GM23338 (cell line): Measurements from ENCODE around the gene PRUNE2. TPM values are rescaled to one million over a fixed set of nuclear protein-coding genes. Genes with fewer than 3 reads are reported as not detected.

Source experiments
- ATAC-seq: fragments of 200-7000 bp; cut with Tn5 transposase; 3 replicates; pipeline ENCODE4 v1.9.1; 2020
- DNase-seq: peaks from one replicate; pipeline ENCODE4 v3.0.0-alpha.2; 2015; ENCODE audit warnings: low spot score
- H2AFZ ChIP-seq: fragments of 200-600 bp; sonication (generic); 2 replicates; pipeline ENCODE4 v1.8.0; 2016; ENCODE audit warnings: antibody characterized with exemption, mild to moderate bottlenecking, moderate library complexity
- H3F3A ChIP-seq: fragments of 200-600 bp; sonication (generic); replicated peaks from 2 replicates; pipeline ENCODE4 v1.8.0; 2017; ENCODE audit warnings: antibody characterized with exemption, mixed run types, low read depth
- H3K27ac ChIP-seq: fragments of 200-600 bp; sonication (generic); 2 replicates; pipeline ENCODE4 v1.6.1; 2016; ENCODE audit warnings: low read depth
- H3K27me3 ChIP-seq: fragments of 200-600 bp; sonication (generic); 2 replicates; pipeline ENCODE4 v1.8.0; 2016; ENCODE audit warnings: mild to moderate bottlenecking, mixed run types, moderate library complexity; ENCODE audit not compliant: insufficient read depth
- H3K36me3 ChIP-seq: fragments of 200-600 bp; sonication (generic); 2 replicates; pipeline ENCODE4 v1.8.0; 2016; ENCODE audit warnings: mild to moderate bottlenecking; ENCODE audit not compliant: insufficient read depth
- H3K4me1 ChIP-seq: fragments of 200-600 bp; sonication (generic); 2 replicates; pipeline ENCODE4 v1.8.0; 2016; ENCODE audit warnings: mild to moderate bottlenecking, moderate library complexity; ENCODE audit not compliant: insufficient read depth
- H3K4me2 ChIP-seq: fragments of 200-600 bp; sonication (generic); 2 replicates; pipeline ENCODE4 v1.7.1; 2017; ENCODE audit warnings: mixed run types
- H3K4me3 ChIP-seq: fragments of 200-600 bp; sonication (generic); 2 replicates; pipeline ENCODE4 v1.6.1; 2016; ENCODE audit warnings: mixed run types
- H3K79me2 ChIP-seq: fragments of 200-600 bp; sonication (generic); replicated peaks from 2 replicates; pipeline ENCODE4 v1.8.0; 2017; ENCODE audit warnings: mild to moderate bottlenecking; ENCODE audit not compliant: insufficient read depth
- H3K9me2 ChIP-seq: fragments of 200-600 bp; sonication (generic); 2 replicates; pipeline ENCODE4 v1.8.0; 2017; ENCODE audit not compliant: insufficient read depth
- H4K20me1 ChIP-seq: fragments of 200-600 bp; sonication (generic); replicated peaks from 2 replicates; pipeline ENCODE4 v1.8.0; 2017; ENCODE audit warnings: mild to moderate bottlenecking; ENCODE audit not compliant: insufficient read depth
- H3K27ac Mint-ChIP-seq: 2 replicates; pipeline ENCODE4 v1.8.0; 2020; ENCODE audit warnings: inconsistent platforms, mild to moderate bottlenecking, moderate library complexity, mixed read lengths
- H3K27me3 Mint-ChIP-seq: 3 replicates; pipeline ENCODE4 v1.8.0; 2022; ENCODE audit warnings: low read depth, mild to moderate bottlenecking, moderate library complexity, mixed read lengths, inconsistent platforms; ENCODE audit not compliant: insufficient read depth, poor library complexity
- H3K36me3 Mint-ChIP-seq: 3 replicates; pipeline ENCODE4 v1.8.0; 2021; ENCODE audit warnings: low read depth, mild to moderate bottlenecking, inconsistent platforms, moderate library complexity, mixed read lengths
- H3K4me1 Mint-ChIP-seq: 3 replicates; pipeline ENCODE4 v1.8.0; 2020; ENCODE audit warnings: mild to moderate bottlenecking, inconsistent platforms, mixed read lengths
- H3K4me3 Mint-ChIP-seq: 3 replicates; pipeline ENCODE4 v1.8.0; 2021; ENCODE audit warnings: moderate library complexity, mild to moderate bottlenecking, inconsistent platforms, mixed read lengths
- H3K9me3 Mint-ChIP-seq: 3 replicates; pipeline ENCODE4 v1.8.0; 2020; ENCODE audit warnings: moderate library complexity, mild to moderate bottlenecking, inconsistent platforms, mixed read lengths
- CREB1 ChIP-seq: fragments of 250-450 bp; sonication (Bioruptor Pico); IDR thresholded peaks from 2 replicates; pipeline ENCODE4 v1.5.0; 2020; ENCODE audit warnings: low read depth, mild to moderate bottlenecking, moderate library complexity
- CTCF ChIP-seq, 2 experiments: fragments of 200-600 bp in 1 of 2; sonication (generic) in 1 of 2; conservative IDR thresholded peaks; 2 replicates each; pipeline versions ENCODE4 v1.5.1 to v1.6.1; 2016 to 2017; ENCODE audit warnings: antibody characterized with exemption in 2 of 2, low read depth in 2 of 2, mild to moderate bottlenecking in 2 of 2, moderate library complexity in 1 of 2
- EZH2 ChIP-seq: fragments of 200-600 bp; sonication (generic); IDR thresholded peaks from one replicate; pipeline ENCODE4 v1.8.0; 2017; ENCODE audit warnings: antibody characterized with exemption, mild to moderate bottlenecking, low read depth; ENCODE audit not compliant: unreplicated experiment
- EZH2phosphoT487 ChIP-seq: fragments of 200-600 bp; sonication (generic); IDR thresholded peaks from one replicate; pipeline ENCODE4 v1.8.1; 2018; ENCODE audit warnings: antibody characterized with exemption; ENCODE audit not compliant: unreplicated experiment
- NANOG ChIP-seq: IDR thresholded peaks from 2 replicates; pipeline ENCODE4 v1.6.1; 2016; ENCODE audit warnings: antibody characterized with exemption, borderline replicate concordance
- POLR2AphosphoS5 ChIP-seq: IDR thresholded peaks from 2 replicates; pipeline ENCODE4 v1.6.1; 2016; ENCODE audit warnings: antibody characterized with exemption, low read depth
- REST ChIP-seq: IDR thresholded peaks from one replicate; pipeline ENCODE4 v1.6.1; 2018; ENCODE audit warnings: antibody characterized with exemption; ENCODE audit not compliant: unreplicated experiment
- STAT1 ChIP-seq: IDR thresholded peaks from one replicate; pipeline ENCODE4 v1.6.1; 2016; ENCODE audit warnings: antibody characterized with exemption; ENCODE audit not compliant: unreplicated experiment
- ZNF114 ChIP-seq: fragments of 250-450 bp; sonication (Bioruptor Pico); IDR thresholded peaks from 2 replicates; pipeline ENCODE4 v1.5.0; 2020; ENCODE audit warnings: mild to moderate bottlenecking, moderate library complexity
- ZNF331 ChIP-seq: fragments of 250-450 bp; sonication (Bioruptor Pico); IDR thresholded peaks from 2 replicates; pipeline ENCODE4 v1.5.0; 2020; ENCODE audit warnings: low read depth, mild to moderate bottlenecking, moderate library complexity
- polyA plus RNA-seq: library from polyadenylated mRNA; unstranded; fragments of >200 nt; fragmentation: Nextera tagmentation; extraction: Ambion mirVana; gene quantifications from 2 replicates; pipeline ENCODE4 v1.2.1, GENCODE V29; 2016
- total RNA-seq: library from RNA; depleted of rRNA; stranded (reverse); fragments of >200 nt; shearing (Covaris generic); gene quantifications from 2 replicates; pipeline ENCODE4 v1.2.3, GENCODE V29; 2014
- TF ChIP-seq, protein P1 (sequence below): fragments of 250-450 bp; sonication (Bioruptor Pico); IDR thresholded peaks from 2 replicates; pipeline ENCODE4 v1.5.0; 2020; ENCODE audit warnings: mild to moderate bottlenecking, moderate library complexity

PRUNE2 gene
- total and polyA plus RNA-seq, 2 experiments from 2014 or later = 10.6 to 26.5 TPM

DNA sequence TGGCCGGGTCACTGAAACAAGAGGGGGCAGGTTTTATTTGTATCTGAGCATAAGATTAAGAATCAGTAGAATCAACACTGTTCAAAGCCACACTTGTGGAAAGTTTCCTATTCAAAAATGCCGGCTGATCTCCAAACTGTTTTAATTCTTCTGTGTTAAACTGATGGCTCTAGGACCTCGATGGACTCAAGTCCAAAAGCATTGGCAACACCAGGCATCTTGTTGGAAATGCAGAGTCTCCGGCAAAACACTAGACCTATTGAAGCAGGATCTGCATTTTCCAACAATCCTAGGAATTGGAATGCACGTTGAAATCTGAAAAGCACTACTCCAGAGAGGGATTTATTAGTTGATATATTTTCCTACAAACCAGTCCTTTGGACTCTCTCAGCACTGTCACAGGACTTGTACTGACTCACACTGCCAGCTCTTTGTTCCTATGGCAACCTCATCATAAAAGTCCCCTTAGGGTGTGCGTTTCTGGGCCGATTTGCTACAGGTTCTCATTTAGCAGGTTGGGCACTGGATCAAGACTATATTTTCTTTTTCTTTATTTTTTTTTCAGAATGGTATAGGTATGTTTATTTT, 189.7 kb downstream of the PRUNE2 start:
- TF ChIP-seq ZNF114 (CRISPR knock-in tag) = no peak
- no peaks in the 10 kb centered on the region for H3K36me3 ChIP-seq
- Mint-ChIP-seq H3K27me3 (no peaks in the 10 kb centered on the region), H3K36me3 (no peaks in the 10 kb centered on the region), H3K9me3 (no peaks in the 10 kb centered on the region), H3K27ac (no peak overlapping the region), H3K4me1 (peaks cover 15% of the 10 kb centered on the region), H3K4me3 (no peak overlapping the region)
- no peaks in the 10 kb centered on the region for H4K20me1 ChIP-seq
- ATAC-seq = no peak
- no peaks in the 10 kb centered on the region for H3K9me2 ChIP-seq
- H3F3A ChIP-seq = no peaks in the 10 kb centered on the region
- peaks cover 8% of the 10 kb centered on the region; the same call in 1 of the 2 replicates for H3K4me1 ChIP-seq
- H3K27ac ChIP-seq = no peak overlapping the region
- H2AFZ ChIP-seq = no peak overlapping the region
- H3K4me3 ChIP-seq = no peak overlapping the region
- H3K27me3 ChIP-seq = no peaks in the 10 kb centered on the region
- DNase-seq = no peak
- no peak overlapping the region for H3K4me2 ChIP-seq
- H3K79me2 ChIP-seq = no peaks in the 10 kb centered on the region

DNA sequence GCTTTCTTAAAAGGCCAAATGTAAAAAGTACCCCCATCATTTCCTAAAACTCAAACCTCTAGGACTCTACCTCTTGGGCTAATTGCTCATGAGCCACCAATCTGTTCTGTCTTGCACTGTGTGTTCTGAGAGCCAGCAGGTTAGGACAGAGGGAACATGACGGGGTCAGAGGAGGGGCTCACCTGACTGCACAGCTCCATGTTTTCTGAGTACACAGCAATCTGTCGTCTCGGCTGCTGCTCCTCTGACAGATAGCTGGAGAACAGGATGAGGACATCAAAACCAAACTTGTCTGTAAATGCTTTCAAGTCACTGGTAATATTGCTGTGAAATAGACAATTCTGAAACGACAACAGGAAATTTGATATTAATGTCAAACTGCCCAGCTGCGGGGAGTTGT, 192.5 kb downstream of the PRUNE2 start:
- Histone ChIP-seq H3K4me3 (no peak overlapping the region), H3K79me2 (no peaks in the 10 kb centered on the region), H3F3A (no peaks in the 10 kb centered on the region), H3K4me2 (no peak overlapping the region), H4K20me1 (no peaks in the 10 kb centered on the region), H3K36me3 (peaks cover 4% of the 10 kb centered on the region; the same call in 1 of the 2 replicates), H3K9me2 (0 out of 2 replicates have a peak, but pooled peaks cover 5% of the 10 kb centered on the region), H3K27ac (no peak overlapping the region), H3K27me3 (no peaks in the 10 kb centered on the region), H2AFZ (no peak overlapping the region), H3K4me1 (peaks cover 8% of the 10 kb centered on the region; the same call in 1 of the 2 replicates)
- Mint-ChIP-seq H3K4me1 (peaks cover 13% of the 10 kb centered on the region), H3K27me3 (no peaks in the 10 kb centered on the region), H3K36me3 (no peaks in the 10 kb centered on the region), H3K9me3 (no peaks in the 10 kb centered on the region), H3K27ac (no peak overlapping the region), H3K4me3 (no peak overlapping the region)
- no peak for DNase-seq
- ATAC-seq = no peak
- no peak for TF ChIP-seq REST
- TF ChIP-seq EZH2 = no peak
- TF ChIP-seq STAT1 = no peak
- TF ChIP-seq CTCF (conservative IDR thresholded peaks at IDR 0.05; ENCODE audit: low read depth in 2 of 2) = no peak
- TF ChIP-seq POLR2AphosphoS5 = no peak
- TF ChIP-seq EZH2phosphoT487 = no peak
- no peak for TF ChIP-seq CREB1 (CRISPR knock-in tag)
- no peak for TF ChIP-seq ZNF331
- TF ChIP-seq, protein P1, sequence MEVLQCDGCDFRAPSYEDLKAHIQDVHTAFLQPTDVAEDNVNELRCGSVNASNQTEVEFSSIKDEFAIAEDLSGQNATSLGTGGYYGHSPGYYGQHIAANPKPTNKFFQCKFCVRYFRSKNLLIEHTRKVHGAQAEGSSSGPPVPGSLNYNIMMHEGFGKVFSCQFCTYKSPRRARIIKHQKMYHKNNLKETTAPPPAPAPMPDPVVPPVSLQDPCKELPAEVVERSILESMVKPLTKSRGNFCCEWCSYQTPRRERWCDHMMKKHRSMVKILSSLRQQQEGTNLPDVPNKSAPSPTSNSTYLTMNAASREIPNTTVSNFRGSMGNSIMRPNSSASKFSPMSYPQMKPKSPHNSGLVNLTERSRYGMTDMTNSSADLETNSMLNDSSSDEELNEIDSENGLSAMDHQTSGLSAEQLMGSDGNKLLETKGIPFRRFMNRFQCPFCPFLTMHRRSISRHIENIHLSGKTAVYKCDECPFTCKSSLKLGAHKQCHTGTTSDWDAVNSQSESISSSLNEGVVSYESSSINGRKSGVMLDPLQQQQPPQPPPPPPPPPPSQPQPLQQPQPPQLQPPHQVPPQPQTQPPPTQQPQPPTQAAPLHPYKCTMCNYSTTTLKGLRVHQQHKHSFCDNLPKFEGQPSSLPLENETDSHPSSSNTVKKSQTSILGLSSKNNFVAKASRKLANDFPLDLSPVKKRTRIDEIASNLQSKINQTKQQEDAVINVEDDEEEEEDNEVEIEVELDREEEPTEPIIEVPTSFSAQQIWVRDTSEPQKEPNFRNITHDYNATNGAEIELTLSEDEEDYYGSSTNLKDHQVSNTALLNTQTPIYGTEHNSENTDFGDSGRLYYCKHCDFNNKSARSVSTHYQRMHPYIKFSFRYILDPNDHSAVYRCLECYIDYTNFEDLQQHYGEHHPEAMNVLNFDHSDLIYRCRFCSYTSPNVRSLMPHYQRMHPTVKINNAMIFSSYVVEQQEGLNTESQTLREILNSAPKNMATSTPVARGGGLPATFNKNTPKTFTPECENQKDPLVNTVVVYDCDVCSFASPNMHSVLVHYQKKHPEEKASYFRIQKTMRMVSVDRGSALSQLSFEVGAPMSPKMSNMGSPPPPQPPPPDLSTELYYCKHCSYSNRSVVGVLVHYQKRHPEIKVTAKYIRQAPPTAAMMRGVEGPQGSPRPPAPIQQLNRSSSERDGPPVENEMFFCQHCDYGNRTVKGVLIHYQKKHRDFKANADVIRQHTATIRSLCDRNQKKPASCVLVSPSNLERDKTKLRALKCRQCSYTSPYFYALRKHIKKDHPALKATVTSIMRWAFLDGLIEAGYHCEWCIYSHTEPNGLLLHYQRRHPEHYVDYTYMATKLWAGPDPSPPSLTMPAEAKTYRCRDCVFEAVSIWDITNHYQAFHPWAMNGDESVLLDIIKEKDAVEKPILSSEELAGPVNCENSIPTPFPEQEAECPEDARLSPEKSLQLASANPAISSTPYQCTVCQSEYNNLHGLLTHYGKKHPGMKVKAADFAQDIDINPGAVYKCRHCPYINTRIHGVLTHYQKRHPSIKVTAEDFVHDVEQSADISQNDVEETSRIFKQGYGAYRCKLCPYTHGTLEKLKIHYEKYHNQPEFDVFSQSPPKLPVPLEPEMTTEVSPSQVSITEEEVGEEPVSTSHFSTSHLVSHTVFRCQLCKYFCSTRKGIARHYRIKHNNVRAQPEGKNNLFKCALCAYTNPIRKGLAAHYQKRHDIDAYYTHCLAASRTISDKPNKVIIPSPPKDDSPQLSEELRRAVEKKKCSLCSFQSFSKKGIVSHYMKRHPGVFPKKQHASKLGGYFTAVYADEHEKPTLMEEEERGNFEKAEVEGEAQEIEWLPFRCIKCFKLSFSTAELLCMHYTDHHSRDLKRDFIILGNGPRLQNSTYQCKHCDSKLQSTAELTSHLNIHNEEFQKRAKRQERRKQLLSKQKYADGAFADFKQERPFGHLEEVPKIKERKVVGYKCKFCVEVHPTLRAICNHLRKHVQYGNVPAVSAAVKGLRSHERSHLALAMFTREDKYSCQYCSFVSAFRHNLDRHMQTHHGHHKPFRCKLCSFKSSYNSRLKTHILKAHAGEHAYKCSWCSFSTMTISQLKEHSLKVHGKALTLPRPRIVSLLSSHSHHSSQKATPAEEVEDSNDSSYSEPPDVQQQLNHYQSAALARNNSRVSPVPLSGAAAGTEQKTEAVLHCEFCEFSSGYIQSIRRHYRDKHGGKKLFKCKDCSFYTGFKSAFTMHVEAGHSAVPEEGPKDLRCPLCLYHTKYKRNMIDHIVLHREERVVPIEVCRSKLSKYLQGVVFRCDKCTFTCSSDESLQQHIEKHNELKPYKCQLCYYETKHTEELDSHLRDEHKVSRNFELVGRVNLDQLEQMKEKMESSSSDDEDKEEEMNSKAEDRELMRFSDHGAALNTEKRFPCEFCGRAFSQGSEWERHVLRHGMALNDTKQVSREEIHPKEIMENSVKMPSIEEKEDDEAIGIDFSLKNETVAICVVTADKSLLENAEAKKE (CRISPR knock-in tag) = no peak
- no peak for TF ChIP-seq NANOG
